Neural cell (in vitro differentiated cells): ENCODE results near the gene ARHGEF19. TPM values are rescaled to one million over a fixed set of nuclear protein-coding genes. Genes with fewer than 3 reads are reported as not detected.

Experiments used
- H2AFZ ChIP-seq: fragments of 200-600, 300-800 bp; sonication (generic), shearing (Covaris generic); 2 replicates; pipeline ENCODE4 v1.6.0; 2014; ENCODE audit warnings: low read depth, mild to moderate bottlenecking, antibody characterized with exemption, low read length, moderate library complexity
- H3F3A ChIP-seq: fragments of 200-600 bp; shearing (Covaris generic); 2 replicates; pipeline ENCODE4 v1.6.1; 2016; ENCODE audit warnings: mild to moderate bottlenecking, moderate library complexity, mixed read lengths, antibody characterized with exemption, low read length; ENCODE audit not compliant: insufficient read depth, poor library complexity, severe bottlenecking
- H3K27ac ChIP-seq: fragments of 200-600, 300-800 bp; sonication (generic), shearing (Covaris generic); 2 replicates; pipeline ENCODE4 v1.5.1; 2014; ENCODE audit warnings: mild to moderate bottlenecking, low read length, moderate library complexity
- H3K27me3 ChIP-seq: fragments of 300-800, 200-600 bp; sonication (generic), shearing (Covaris generic); 2 replicates; pipeline ENCODE4 v1.6.0; 2014; ENCODE audit warnings: mild to moderate bottlenecking, low read depth, low read length, moderate library complexity; ENCODE audit not compliant: insufficient read depth
- H3K36me3 ChIP-seq: fragments of 300-800, 200-600 bp; sonication (generic), shearing (Covaris generic); 2 replicates; pipeline ENCODE4 v1.5.1; 2014; ENCODE audit warnings: mild to moderate bottlenecking, antibody characterized with exemption, low read length, moderate library complexity; ENCODE audit not compliant: insufficient read depth
- H3K4me2 ChIP-seq: fragments of 300-800, 200-600 bp; sonication (generic), shearing (Covaris generic); 2 replicates; pipeline ENCODE4 v1.6.0; 2014; ENCODE audit warnings: mild to moderate bottlenecking, low read length
- H3K4me3 ChIP-seq: fragments of 300-800, 200-600 bp; sonication (generic), shearing (Covaris generic); 2 replicates; pipeline ENCODE4 v1.5.1; 2014; ENCODE audit warnings: mild to moderate bottlenecking, low read length, moderate library complexity
- H3K79me2 ChIP-seq: fragments of 200-600 bp; shearing (Covaris generic); replicated peaks from 2 replicates; pipeline ENCODE4 v1.6.0; 2014; ENCODE audit warnings: mild to moderate bottlenecking, low read length, moderate library complexity; ENCODE audit not compliant: insufficient read depth
- H3K9ac ChIP-seq: fragments of 300-800, 200-600 bp; sonication (generic), shearing (Covaris generic); 2 replicates; pipeline ENCODE4 v1.6.1; 2016; ENCODE audit warnings: mild to moderate bottlenecking, low read length, mixed read lengths
- H3K9me2 ChIP-seq: fragments of 200-600 bp; shearing (Covaris generic); 2 replicates; pipeline ENCODE4 v1.6.1; 2016; ENCODE audit warnings: mild to moderate bottlenecking, low read length, mixed read lengths; ENCODE audit not compliant: insufficient read depth
- H3K9me3 ChIP-seq: fragments of 200-600, 300-800 bp; sonication (generic), shearing (Covaris generic); 2 replicates; pipeline ENCODE4 v1.6.1; 2016; ENCODE audit warnings: mild to moderate bottlenecking, mixed run types, low read length, moderate library complexity, mixed read lengths
- H4K20me1 ChIP-seq: fragments of 200-600 bp; shearing (Covaris generic); 2 replicates; pipeline ENCODE4 v1.6.1; 2016; ENCODE audit warnings: mild to moderate bottlenecking, mixed run types; ENCODE audit not compliant: insufficient read depth
- CTCF ChIP-seq: fragments of 450-650 bp; IDR thresholded peaks from 2 replicates; pipeline ENCODE4 v1.5.1; 2014; ENCODE audit warnings: antibody characterized with exemption, mild to moderate bottlenecking, moderate library complexity; ENCODE audit not compliant: poor library complexity, severe bottlenecking
- EP300 ChIP-seq: fragments of 450-650 bp; conservative IDR thresholded peaks from 2 replicates; pipeline ENCODE4 v1.6.1; 2014; ENCODE audit warnings: antibody characterized with exemption, mild to moderate bottlenecking, moderate library complexity; ENCODE audit not compliant: poor library complexity, severe bottlenecking
- EZH2 ChIP-seq: fragments of 200-600, 300-800 bp; shearing (Covaris generic), sonication (generic); IDR thresholded peaks from 2 replicates; pipeline ENCODE4 v1.6.1; 2014; ENCODE audit warnings: antibody characterized with exemption, low read length, borderline replicate concordance, mild to moderate bottlenecking; ENCODE audit not compliant: insufficient read depth, poor library complexity, severe bottlenecking
- MXI1 ChIP-seq: fragments of 450-650 bp; conservative IDR thresholded peaks from 2 replicates; pipeline ENCODE4 v1.6.1; 2014; ENCODE audit warnings: antibody characterized with exemption, mild to moderate bottlenecking; ENCODE audit not compliant: poor library complexity, severe bottlenecking
- POLR2AphosphoS5 ChIP-seq: IDR thresholded peaks from 2 replicates; pipeline ENCODE4 v1.6.1; 2012
- RAD21 ChIP-seq: fragments of 450-650 bp; conservative IDR thresholded peaks from 2 replicates; pipeline ENCODE4 v1.6.1; 2014; ENCODE audit warnings: antibody characterized with exemption, mild to moderate bottlenecking, moderate library complexity
- REST ChIP-seq: IDR thresholded peaks from 2 replicates; pipeline ENCODE4 v1.6.1; 2012; ENCODE audit warnings: borderline replicate concordance
- SMC3 ChIP-seq: fragments of 450-650 bp; conservative IDR thresholded peaks from 2 replicates; pipeline ENCODE4 v1.6.1; 2014; ENCODE audit warnings: antibody characterized with exemption, mild to moderate bottlenecking, moderate library complexity; ENCODE audit not compliant: poor library complexity
- TAF1 ChIP-seq: IDR thresholded peaks from 2 replicates; pipeline ENCODE4 v1.6.1; 2012; ENCODE audit warnings: low read depth
- polyA plus RNA-seq: library from polyadenylated mRNA; depleted of rRNA; stranded (reverse); fragments of >200 nt; gene quantifications from 2 replicates; pipeline ENCODE4 v1.2.3, GENCODE V29; 2014

Gene ARHGEF19
- polyA plus RNA-seq, 1 donor from 2014 or later: 0.93 TPM

- Histone ChIP-seq H3K36me3 (no peaks in the 10 kb centered on the region), H3K27ac (no peak overlapping the region), H3K79me2 (no peaks in the 10 kb centered on the region), H4K20me1 (no peaks in the 10 kb centered on the region), H3K9ac (no peak overlapping the region), H3F3A (no peaks in the 10 kb centered on the region), H3K4me2 (no peak overlapping the region), H3K9me2 (no peaks in the 10 kb centered on the region), H3K9me3 (no peaks in the 10 kb centered on the region), H3K4me3 (no peak overlapping the region), H2AFZ (no peak overlapping the region), H3K27me3 (no peaks in the 10 kb centered on the region)
- TF ChIP-seq RAD21 (no peak), SMC3 (no peak), EZH2 (no peak), REST (no peak), TAF1 (no peak), POLR2AphosphoS5 (no peak), MXI1 (no peak), EP300 (no peak), CTCF (no peak)
Measured at GRCh38 chr1:16176653-16177052, 35.8 kb downstream of the ARHGEF19 start.

- Histone ChIP-seq H3K9me2 (no peaks in the 10 kb centered on the region), H4K20me1 (no peaks in the 10 kb centered on the region), H3F3A (no peaks in the 10 kb centered on the region), H3K27me3 (no peaks in the 10 kb centered on the region), H3K79me2 (no peaks in the 10 kb centered on the region), H3K4me3 (no peak overlapping the region), H2AFZ (no peak overlapping the region), H3K9me3 (no peaks in the 10 kb centered on the region), H3K9ac (no peak overlapping the region), H3K27ac (no peak overlapping the region), H3K4me2 (no peak overlapping the region), H3K36me3 (no peaks in the 10 kb centered on the region)
- TF ChIP-seq CTCF: no peak
- TF ChIP-seq POLR2AphosphoS5: no peak
- no peak for TF ChIP-seq RAD21
Measured at GRCh38 chr1:16175610-16176553, 36.6 kb downstream of the ARHGEF19 start.
